Smooth muscle cell (in vitro differentiated cells): ENCODE data around the gene KEAP1. TPM values are rescaled to one million over a fixed set of nuclear protein-coding genes. Genes with fewer than 3 reads are reported as not detected.

Source experiments
- DNase-seq: peaks from one replicate; lab custom pipeline; 2025; ENCODE audit not compliant: unreplicated experiment; lab: John Stamatoyannopoulos, UW
- H2AFZ ChIP-seq: fragments of 200-600 bp; sonication (generic); 2 replicates; pipeline ENCODE4 v1.6.0; 2016; ENCODE audit warnings: antibody characterized with exemption, low read depth, mild to moderate bottlenecking
- H3F3A ChIP-seq: fragments of 200-600 bp; sonication (generic); 2 replicates; pipeline ENCODE4 v1.6.0; 2017; ENCODE audit warnings: antibody characterized with exemption, low read depth
- H3K27ac ChIP-seq: fragments of 200-600 bp; sonication (generic); 2 replicates; pipeline ENCODE4 v1.5.1; 2016; ENCODE audit warnings: low read depth, mild to moderate bottlenecking
- H3K27me3 ChIP-seq: fragments of 200-600 bp; sonication (generic); 2 replicates; pipeline ENCODE4 v1.6.1; 2016; ENCODE audit warnings: low read depth, mild to moderate bottlenecking
- H3K36me3 ChIP-seq: fragments of 200-600 bp; sonication (generic); 2 replicates; pipeline ENCODE4 v1.5.1; 2016; ENCODE audit warnings: low read depth
- H3K4me1 ChIP-seq: fragments of 200-600 bp; sonication (generic); 2 replicates; pipeline ENCODE4 v1.5.1; 2016; ENCODE audit warnings: low read depth
- H3K4me2 ChIP-seq: fragments of 200-600 bp; sonication (generic); 2 replicates; pipeline ENCODE4 v1.6.0; 2016; ENCODE audit warnings: mild to moderate bottlenecking
- H3K4me3 ChIP-seq: fragments of 200-600 bp; sonication (generic); 2 replicates; pipeline ENCODE4 v1.5.1; 2016; ENCODE audit warnings: mild to moderate bottlenecking
- H3K79me2 ChIP-seq: fragments of 200-600 bp; sonication (generic); 2 replicates; pipeline ENCODE4 v1.6.0; 2016; ENCODE audit warnings: low read depth, mild to moderate bottlenecking
- H3K9ac ChIP-seq: fragments of 200-600 bp; sonication (generic); 2 replicates; pipeline ENCODE4 v1.6.0; 2016; ENCODE audit warnings: low read depth
- H3K9me3 ChIP-seq: fragments of 200-600 bp; sonication (generic); replicated peaks from 2 replicates; pipeline ENCODE4 v1.5.1; 2016; ENCODE audit warnings: low read depth
- H4K20me1 ChIP-seq: fragments of 200-600 bp; sonication (generic); 2 replicates; pipeline ENCODE4 v1.6.0; 2016; ENCODE audit warnings: low read depth
- WGBS: methylation state at CpG from one replicate; pipeline ENCODE4 v1.1.7; 2016; ENCODE audit warnings: low lambda C conversion rate; 5-methylcytosine and 5-hydroxymethylcytosine counted together
- polyA plus RNA-seq: library from polyadenylated mRNA; unstranded; fragments of >200 nt; fragmentation: Nextera tagmentation; extraction: Ambion mirVana; gene quantifications from 2 replicates; pipeline ENCODE4 v1.2.1, GENCODE V29; 2016
- total RNA-seq: library from RNA; depleted of rRNA; stranded (reverse); fragments of >200 nt; gene quantifications from 2 replicates; pipeline ENCODE4 v1.2.3, GENCODE V29; 2014
- TF ChIP-seq, protein P1 (sequence below): fragments of 200-600 bp; sonication (generic); IDR thresholded peaks from 2 replicates; pipeline ENCODE4 v1.5.1; 2017; ENCODE audit warnings: borderline replicate concordance, mild to moderate bottlenecking, antibody characterized with exemption; ENCODE audit not compliant: insufficient read depth, poor library complexity, severe bottlenecking

The KEAP1 gene
- total and polyA plus RNA-seq, 2 experiments from 2014 or later: 24.9 to 60.4 TPM

DNA sequence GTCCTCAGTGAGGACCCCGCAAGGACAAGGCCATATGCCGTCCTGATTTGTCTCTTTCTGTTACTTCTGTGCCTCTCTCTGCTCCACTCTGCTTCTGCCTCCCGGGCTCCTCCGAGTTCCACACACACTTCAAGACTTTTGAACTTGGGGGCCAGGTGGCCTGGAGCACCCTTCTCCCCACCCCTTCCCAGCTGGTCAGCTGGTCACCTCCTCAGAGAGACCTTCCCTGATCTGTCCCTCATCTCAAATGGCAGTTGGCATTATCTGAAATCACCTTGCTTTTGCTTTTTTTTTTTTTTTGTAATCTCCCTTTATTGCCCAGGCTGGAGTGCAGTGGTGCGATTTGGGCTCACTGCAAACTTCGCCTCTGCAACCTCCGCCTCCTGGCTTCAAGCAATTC lies 16.3 kb upstream of the KEAP1 start:
- TF ChIP-seq, protein P1, sequence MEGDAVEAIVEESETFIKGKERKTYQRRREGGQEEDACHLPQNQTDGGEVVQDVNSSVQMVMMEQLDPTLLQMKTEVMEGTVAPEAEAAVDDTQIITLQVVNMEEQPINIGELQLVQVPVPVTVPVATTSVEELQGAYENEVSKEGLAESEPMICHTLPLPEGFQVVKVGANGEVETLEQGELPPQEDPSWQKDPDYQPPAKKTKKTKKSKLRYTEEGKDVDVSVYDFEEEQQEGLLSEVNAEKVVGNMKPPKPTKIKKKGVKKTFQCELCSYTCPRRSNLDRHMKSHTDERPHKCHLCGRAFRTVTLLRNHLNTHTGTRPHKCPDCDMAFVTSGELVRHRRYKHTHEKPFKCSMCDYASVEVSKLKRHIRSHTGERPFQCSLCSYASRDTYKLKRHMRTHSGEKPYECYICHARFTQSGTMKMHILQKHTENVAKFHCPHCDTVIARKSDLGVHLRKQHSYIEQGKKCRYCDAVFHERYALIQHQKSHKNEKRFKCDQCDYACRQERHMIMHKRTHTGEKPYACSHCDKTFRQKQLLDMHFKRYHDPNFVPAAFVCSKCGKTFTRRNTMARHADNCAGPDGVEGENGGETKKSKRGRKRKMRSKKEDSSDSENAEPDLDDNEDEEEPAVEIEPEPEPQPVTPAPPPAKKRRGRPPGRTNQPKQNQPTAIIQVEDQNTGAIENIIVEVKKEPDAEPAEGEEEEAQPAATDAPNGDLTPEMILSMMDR: no peak
- no peak for DNase-seq
- H3K27me3 ChIP-seq: peaks cover 9% of the 10 kb centered on the region

GRCh38 chr19:10518444-10519361 lies 15.5 kb upstream of the KEAP1 start:
- peaks cover 16% of the 10 kb centered on the region for H3K79me2 ChIP-seq
- no peak overlapping the region for H3K27ac ChIP-seq
- no peaks in the 10 kb centered on the region for H3K9me3 ChIP-seq
- peak overlapping the region; percentile 54 for H3K4me3 ChIP-seq
- H3K27me3 ChIP-seq: peaks cover 15% of the 10 kb centered on the region
- TF ChIP-seq, protein P1: no peak
- 34% methylated on average over 32 of the region's 33 CpGs for WGBS
- H3K36me3 ChIP-seq: no peaks in the 10 kb centered on the region
- H2AFZ ChIP-seq: peak overlapping the region; percentile 73
- H4K20me1 ChIP-seq: no peaks in the 10 kb centered on the region
- DNase-seq: no peak
- peaks cover 12% of the 10 kb centered on the region for H3K4me1 ChIP-seq
- no peaks in the 10 kb centered on the region for H3F3A ChIP-seq
- no peak overlapping the region for H3K9ac ChIP-seq
- H3K4me2 ChIP-seq: peak overlapping the region; percentile 93

More for the DNA sequence above, 16.3 kb upstream of the KEAP1 start:
- H3K4me2 ChIP-seq: no peak overlapping the region
- no peak overlapping the region for H3K27ac ChIP-seq
- H3K79me2 ChIP-seq: peaks cover 16% of the 10 kb centered on the region
- H3F3A ChIP-seq: no peaks in the 10 kb centered on the region
- H4K20me1 ChIP-seq: no peaks in the 10 kb centered on the region
- H3K9me3 ChIP-seq: no peaks in the 10 kb centered on the region
- no peak overlapping the region for H3K4me3 ChIP-seq
- peaks cover 12% of the 10 kb centered on the region for H3K4me1 ChIP-seq
- no peak overlapping the region for H3K9ac ChIP-seq
- WGBS: 92% methylated on average over 7 of the region's 7 CpGs
- no peaks in the 10 kb centered on the region for H3K36me3 ChIP-seq
- H2AFZ ChIP-seq: no peak overlapping the region

- H3K9me3 ChIP-seq: no peaks in the 10 kb centered on the region
- peaks cover 12% of the 10 kb centered on the region for H3K4me1 ChIP-seq
- H3K4me3 ChIP-seq: peak overlapping the region; percentile 54
- H3K27me3 ChIP-seq: peaks cover 19% of the 10 kb centered on the region
- H3K27ac ChIP-seq: no peak overlapping the region
- no peaks in the 10 kb centered on the region for H3F3A ChIP-seq
- DNase-seq: peak; percentile 50
- no peak overlapping the region for H3K9ac ChIP-seq
- peaks cover 16% of the 10 kb centered on the region for H3K79me2 ChIP-seq
- H3K4me2 ChIP-seq: peak overlapping the region; percentile 93
- 4% methylated on average over 18 of the region's 27 CpGs for WGBS
- TF ChIP-seq, protein P1: no peak
- no peaks in the 10 kb centered on the region for H4K20me1 ChIP-seq
- peak overlapping the region; percentile 73 for H2AFZ ChIP-seq
- H3K36me3 ChIP-seq: no peaks in the 10 kb centered on the region
Measured at GRCh38 chr19:10517760-10518443, 14.7 kb upstream of the KEAP1 start.
